ENCODE measurements around the gene S100A5.
"Not testable (repeated sequence)": the region's sequence is repeated elsewhere in the genome, so short reads cannot be mapped to it uniquely, and the experiment has no call there.

S100A5 gene

DNA sequence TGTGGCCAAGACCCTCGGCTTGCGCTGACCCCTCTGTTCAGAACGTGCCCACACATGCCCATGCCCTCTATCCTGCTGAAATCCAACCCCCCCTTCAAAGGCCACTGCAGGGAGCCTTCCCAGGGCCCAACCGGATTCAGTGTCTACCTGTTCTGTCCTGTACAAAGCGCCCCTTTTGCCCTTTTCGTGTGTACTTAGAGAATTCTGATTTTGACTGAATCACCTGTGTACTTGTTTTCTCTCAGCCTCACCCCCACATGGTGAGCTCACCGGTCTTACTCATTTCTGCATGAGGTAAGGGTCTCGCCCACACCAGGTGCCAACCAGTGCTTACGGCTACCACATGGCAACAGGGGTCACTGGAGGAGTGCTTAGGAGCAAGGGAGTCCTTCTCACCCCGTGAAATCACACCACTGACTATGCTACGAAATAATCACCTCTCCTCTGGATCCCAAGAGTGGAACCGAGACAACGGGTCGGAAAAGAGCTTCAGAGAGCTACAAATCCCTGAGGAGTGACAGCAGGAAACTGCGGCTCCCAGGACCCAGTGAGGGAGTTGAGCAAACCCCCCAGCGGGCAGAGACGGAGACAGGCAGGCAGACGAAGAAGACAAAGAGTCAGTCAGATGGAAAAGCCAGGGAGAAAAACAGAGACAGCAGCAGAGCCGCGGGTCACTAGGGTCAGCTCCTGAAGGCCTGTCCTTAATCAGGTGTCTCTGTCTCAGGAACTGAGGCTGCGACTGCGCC, 27.1 kb upstream of the S100A5 start:
- DNase-seq: peak in 1 of 56 donors; percentile 25

- DNase-seq: peak in 34 of 56 donors; percentile 11 to 83 (median 38)
Measured at GRCh38 chr1:153566414-153567371, 26.0 kb upstream of the S100A5 start.

GRCh38 chr1:153565529-153566374, 25.0 kb upstream of the S100A5 start, which contains the start of gene S100A2:
Gene S100A2, minus strand, starts transcription at chr1:153565844. Its CDS starts 1,967 bp downstream, at chr1:153563877.
- peak in 1 of 56 donors; percentile 11 for DNase-seq

- DNase-seq: no peak
Measured at GRCh38 chr1:153563991-153564390, 23.3 kb upstream of the S100A5 start.

GRCh38 chr1:153563483-153563901, 22.8 kb upstream of the S100A5 start:
- no peak for DNase-seq

DNA sequence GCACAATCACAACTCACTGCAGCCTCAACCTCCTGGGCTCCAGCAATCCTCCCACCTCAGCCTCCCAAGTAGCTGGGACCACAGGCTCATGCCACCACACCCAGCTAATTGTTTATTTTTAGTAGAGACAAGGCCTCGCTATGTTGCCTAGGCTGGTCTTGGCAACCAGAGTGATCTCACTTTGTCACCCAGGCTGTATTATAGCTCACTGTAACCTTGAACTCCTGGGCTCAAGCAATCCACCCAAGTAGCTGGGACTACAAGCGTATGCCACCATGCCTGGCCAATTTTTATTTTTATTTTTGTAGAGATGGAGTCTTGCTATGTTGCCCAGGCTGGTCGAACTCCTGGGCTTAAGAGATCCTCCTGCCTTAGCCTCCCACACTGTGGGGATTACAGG, 21.3 kb upstream of the S100A5 start:
- DNase-seq: not testable (repeated sequence)

DNA sequence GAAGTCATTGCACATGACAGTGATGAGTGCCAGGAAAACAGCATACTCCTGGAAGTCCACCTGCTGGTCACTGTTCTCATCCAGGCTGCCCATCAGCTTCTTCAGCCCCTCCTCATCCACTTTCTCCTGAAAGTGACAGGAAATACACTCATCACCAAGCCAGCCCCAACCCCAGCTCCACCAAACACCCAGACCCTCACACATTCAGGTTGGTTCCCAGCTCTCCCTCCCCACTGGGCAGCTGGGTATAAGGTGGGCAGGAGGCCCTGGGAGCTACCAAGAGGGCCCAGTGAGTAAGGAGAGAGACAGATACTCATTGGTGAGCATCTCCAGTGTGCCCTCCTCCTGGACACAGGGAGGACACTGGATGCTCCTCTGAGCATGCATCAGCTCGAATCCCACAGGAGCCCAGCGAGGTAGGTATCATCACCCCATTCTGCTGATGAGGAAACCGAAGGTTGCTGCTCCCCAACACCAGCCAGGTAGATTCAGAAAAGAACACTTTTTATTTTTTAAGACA, 20.8 kb upstream of the S100A5 start:
- DNase-seq: no peak

GRCh38 chr1:153560771-153561465, 20.2 kb upstream of the S100A5 start:
- DNase-seq: no peak

- DNase-seq: no peak
Measured at GRCh38 chr1:153560241-153560640, 19.5 kb upstream of the S100A5 start.

- DNase-seq: no peak
Measured at GRCh38 chr1:153557877-153558276, 17.1 kb upstream of the S100A5 start.

DNA sequence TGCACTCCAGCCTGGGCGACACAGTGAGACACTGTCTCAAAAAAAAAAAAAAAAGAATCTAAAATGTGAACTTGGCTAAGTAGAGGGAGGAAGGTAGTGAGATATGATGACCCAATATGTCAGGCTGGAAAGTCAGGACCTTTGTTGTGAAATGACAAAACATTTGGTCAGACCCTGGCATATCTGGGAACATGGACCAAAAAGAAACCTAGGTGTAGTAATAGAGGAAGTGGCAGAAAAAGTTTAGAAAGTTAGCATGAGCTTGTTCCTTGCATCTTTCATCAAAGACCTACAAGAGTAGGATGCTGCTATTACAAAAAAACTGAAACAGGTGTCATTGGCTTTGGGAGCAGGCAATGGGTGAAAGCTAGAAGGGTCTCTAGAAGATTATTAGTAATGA, 15.6 kb upstream of the S100A5 start:
- DNase-seq: no peak

DNA sequence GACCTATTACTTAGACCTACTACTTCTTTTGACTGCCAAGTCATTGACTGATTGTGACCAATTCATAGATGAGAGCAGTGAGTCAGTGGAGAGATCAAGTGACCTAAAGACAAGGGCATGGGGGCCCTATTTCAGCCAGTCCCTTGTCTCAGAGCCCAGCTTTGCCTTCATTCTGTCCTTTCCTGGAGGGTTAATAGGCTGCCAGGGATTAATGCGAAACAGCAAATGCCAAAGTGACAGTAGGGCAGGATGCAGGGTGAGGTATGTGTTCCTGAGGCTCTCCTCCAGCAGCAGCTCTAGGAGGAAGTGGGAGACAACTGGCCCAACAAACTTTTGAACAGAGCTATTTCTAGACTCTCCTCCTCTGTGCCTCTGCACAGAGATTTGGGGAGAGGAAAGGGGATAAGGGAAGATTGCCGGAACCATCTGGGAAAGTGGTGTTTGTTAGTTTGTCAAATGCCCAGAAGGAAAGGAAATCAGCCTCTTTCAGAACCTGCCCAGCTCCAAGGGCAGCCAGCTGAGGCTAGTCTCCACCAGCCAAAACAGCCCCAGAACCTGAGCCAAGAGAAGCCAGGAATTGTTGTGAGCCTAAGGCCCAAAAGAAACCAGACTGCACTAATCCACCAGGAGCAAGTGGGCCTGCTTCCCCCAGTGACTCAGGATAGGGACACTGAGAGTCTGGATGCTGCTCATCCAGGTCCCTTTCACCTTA, 13.3 kb upstream of the S100A5 start:
- DNase-seq: peak in 2 of 56 donors; percentile 4 to 16

GRCh38 chr1:153553096-153553495, 12.4 kb upstream of the S100A5 start:
- no peak for DNase-seq

GRCh38 chr1:153552335-153552734, 11.6 kb upstream of the S100A5 start:
- no peak for DNase-seq

DNA sequence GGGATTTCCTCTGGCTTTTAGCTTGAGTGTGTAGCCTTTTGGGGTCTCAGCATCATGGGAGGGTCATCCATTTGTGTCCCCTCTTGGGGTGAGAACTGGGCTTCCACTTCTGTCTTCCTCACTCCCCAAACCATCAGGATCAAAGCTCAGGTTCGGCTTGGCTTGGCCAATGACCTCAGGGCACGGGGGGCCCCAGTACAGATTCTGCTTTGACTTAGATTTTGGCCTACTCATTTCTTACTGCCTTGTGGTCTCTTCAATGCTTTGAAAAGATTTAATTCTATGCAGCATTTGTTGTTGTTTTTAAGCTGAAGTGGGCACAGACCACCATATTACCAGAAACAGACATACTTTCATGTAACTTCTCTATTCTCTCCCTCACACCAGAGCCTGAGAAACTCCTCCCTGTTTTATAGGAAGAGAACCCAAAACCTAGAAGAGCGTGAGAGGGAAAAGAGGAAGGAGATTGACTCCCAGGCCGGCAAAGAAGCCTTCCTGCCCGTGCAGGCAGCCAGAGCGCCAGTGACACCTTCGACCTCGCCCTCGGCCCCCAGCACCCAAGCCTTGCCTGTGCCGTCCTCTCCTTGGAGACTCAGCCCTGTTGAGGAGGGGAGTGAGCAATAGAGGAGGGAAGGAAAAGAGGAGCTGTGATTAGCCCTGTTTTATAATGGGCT, 10.2 kb upstream of the S100A5 start:
- no peak for DNase-seq

- no peak for DNase-seq
Measured at GRCh38 chr1:153550398-153550758, 9.6 kb upstream of the S100A5 start.

- no peak for DNase-seq
Measured at GRCh38 chr1:153549741-153550397, 9.1 kb upstream of the S100A5 start.

Data from amygdala (tissue), 56 donors.